Spinal cord (tissue), 10 donors: ENCODE results near the gene HSCB. TPM values are rescaled to one million over a fixed set of nuclear protein-coding genes. Genes with fewer than 3 reads are reported as not detected.
A peak's percentile ranks its signal among the peaks of the same experiment; 100 is the strongest.

Source experiments
- DNase-seq, 6 donors: peaks; one replicate each; pipeline versions ENCODE4 v3.0.0 to v3.0.0-alpha.2; 2013 to 2015; ENCODE audit warnings: low spot score in 6 of 6, low read depth in 4 of 6
- H3K27ac ChIP-seq: one replicate; pipeline ENCODE4 v1.5.1; 2013; ENCODE audit warnings: low read depth, low read length, control low read depth
- H3K27me3 ChIP-seq: one replicate; pipeline ENCODE4 v1.6.1; 2013; ENCODE audit warnings: low read length; ENCODE audit not compliant: control insufficient read depth, insufficient read depth
- H3K36me3 ChIP-seq: one replicate; pipeline ENCODE4 v1.6.1; 2013; ENCODE audit warnings: low read length; ENCODE audit not compliant: control insufficient read depth, insufficient read depth
- H3K4me1 ChIP-seq: one replicate; pipeline ENCODE4 v1.6.1; 2013; ENCODE audit warnings: low read length; ENCODE audit not compliant: control insufficient read depth, insufficient read depth
- H3K4me3 ChIP-seq: one replicate; pipeline ENCODE4 v1.5.1; 2013; ENCODE audit warnings: low read depth, low read length, control low read depth
- H3K9me3 ChIP-seq: one replicate; pipeline ENCODE4 v1.6.1; 2013; ENCODE audit warnings: low read length; ENCODE audit not compliant: control insufficient read depth, insufficient read depth
- WGBS: methylation state at CpG from one replicate; pipeline ENCODE4 v1.1.5; 2013; ENCODE audit warnings: missing lambda C conversion rate; ENCODE audit not compliant: insufficient coverage; 5-methylcytosine and 5-hydroxymethylcytosine counted together
- polyA plus RNA-seq, 2 donors: library from polyadenylated mRNA; unstranded; fragments of 120-200 nt; gene quantifications; one replicate each; pipeline ENCODE4 v1.2.1, GENCODE V29; 2013; ENCODE audit not compliant: insufficient read length in 2 of 2
- total RNA-seq, 2 donors: library from RNA; depleted of rRNA in 1 of 2; stranded (reverse); fragments of 120-200 nt in 1 of 2; fragments of >200 nt in 1 of 2; gene quantifications; one replicate each; pipeline versions ENCODE4 v1.2.3 to v1.2.4, GENCODE V29; 2013 to 2014
- donor health status: healthy.

Gene HSCB
- total and polyA plus RNA-seq, 4 donors, result 8.5 to 17.1 (median 13.9) TPM

GRCh38 chr22:28780296-28780695, 38.5 kb downstream of the HSCB start:
- DNase-seq, result no peak
- Histone ChIP-seq H3K27me3 (no peaks in the 10 kb centered on the region), H3K36me3 (peaks cover 59% of the 10 kb centered on the region), H3K4me1 (no peaks in the 10 kb centered on the region), H3K9me3 (no peaks in the 10 kb centered on the region), H3K4me3 (no peak overlapping the region), H3K27ac (no peak overlapping the region)
- 100% methylated on average over 1 of the region's 1 CpG for WGBS

GRCh38 chr22:28783786-28784671, 42.2 kb downstream of the HSCB start:
- WGBS, result 95% methylated on average over 2 of the region's 4 CpGs
- H3K27ac ChIP-seq, result no peak overlapping the region

GRCh38 chr22:28788601-28789000, 46.8 kb downstream of the HSCB start:
- H3K4me1 ChIP-seq, result no peaks in the 10 kb centered on the region
- H3K36me3 ChIP-seq, result peaks cover 33% of the 10 kb centered on the region
- no peaks in the 10 kb centered on the region for H3K27me3 ChIP-seq
- no peak overlapping the region for H3K4me3 ChIP-seq
- no peak for DNase-seq
- H3K27ac ChIP-seq, result no peak overlapping the region
- 60% methylated on average over 1 of the region's 3 CpGs for WGBS
- no peaks in the 10 kb centered on the region for H3K9me3 ChIP-seq

More at GRCh38 chr22:28783786-28784671, 42.2 kb downstream of the HSCB start:
- H3K4me3 ChIP-seq, result no peak overlapping the region
- no peaks in the 10 kb centered on the region for H3K9me3 ChIP-seq
- H3K4me1 ChIP-seq, result no peaks in the 10 kb centered on the region
- peaks cover 40% of the 10 kb centered on the region for H3K36me3 ChIP-seq
- H3K27me3 ChIP-seq, result no peaks in the 10 kb centered on the region
- DNase-seq, result no peak

GRCh38 chr22:28791124-28791523, 49.3 kb downstream of the HSCB start:
- DNase-seq, result no peak
- WGBS, result 87% methylated on average over 3 of the region's 5 CpGs
- H3K27ac ChIP-seq, result no peak overlapping the region
- H3K4me3 ChIP-seq, result no peak overlapping the region
- H3K27me3 ChIP-seq, result no peaks in the 10 kb centered on the region
- no peaks in the 10 kb centered on the region for H3K4me1 ChIP-seq
- no peaks in the 10 kb centered on the region for H3K9me3 ChIP-seq
- peaks cover 34% of the 10 kb centered on the region for H3K36me3 ChIP-seq

- no CpG with 5 or more reads among the region's 3 CpGs for WGBS
- no peaks in the 10 kb centered on the region for H3K4me1 ChIP-seq
- no peak overlapping the region for H3K27ac ChIP-seq
- DNase-seq, result peak in 1 of 6 donors; percentile 4
- no peaks in the 10 kb centered on the region for H3K27me3 ChIP-seq
- no peaks in the 10 kb centered on the region for H3K9me3 ChIP-seq
- H3K36me3 ChIP-seq, result peaks cover 39% of the 10 kb centered on the region
- H3K4me3 ChIP-seq, result no peak overlapping the region
Measured at GRCh38 chr22:28791841-28792490, 50.1 kb downstream of the HSCB start.

GRCh38 chr22:28792491-28793383, 50.9 kb downstream of the HSCB start:
- Histone ChIP-seq H3K27ac (no peak overlapping the region), H3K27me3 (no peaks in the 10 kb centered on the region), H3K4me1 (no peaks in the 10 kb centered on the region), H3K9me3 (no peaks in the 10 kb centered on the region), H3K36me3 (peaks cover 34% of the 10 kb centered on the region), H3K4me3 (no peak overlapping the region)
- WGBS, result 82% methylated on average over 7 of the region's 15 CpGs
- DNase-seq, result no peak

GRCh38 chr22:28793976-28794584, 52.2 kb downstream of the HSCB start:
- H3K4me1 ChIP-seq, result no peaks in the 10 kb centered on the region
- H3K36me3 ChIP-seq, result peaks cover 34% of the 10 kb centered on the region
- H3K9me3 ChIP-seq, result no peaks in the 10 kb centered on the region
- DNase-seq, result no peak
- H3K27ac ChIP-seq, result no peak overlapping the region
- H3K27me3 ChIP-seq, result no peaks in the 10 kb centered on the region
- WGBS, result no CpG with 5 or more reads among the region's 4 CpGs
- no peak overlapping the region for H3K4me3 ChIP-seq

- Histone ChIP-seq H3K36me3 (peaks cover 28% of the 10 kb centered on the region), H3K4me3 (no peak overlapping the region), H3K27me3 (no peaks in the 10 kb centered on the region), H3K4me1 (no peaks in the 10 kb centered on the region), H3K9me3 (no peaks in the 10 kb centered on the region), H3K27ac (no peak overlapping the region)
- no peak for DNase-seq
- WGBS, result 97% methylated on average over 5 of the region's 6 CpGs
Measured at GRCh38 chr22:28795071-28795693, 53.3 kb downstream of the HSCB start.
